Tibial nerve (tissue), 4 donors: ENCODE measurements around the gene DHX8. TPM values are rescaled to one million over a fixed set of nuclear protein-coding genes. Genes with fewer than 3 reads are reported as not detected.

Experiments
- DNase-seq, 2 donors: peaks; one replicate each; pipeline ENCODE4 v3.0.0-alpha.2; 2019; ENCODE audit warnings: low spot score in 2 of 2
- H3K27ac ChIP-seq, 4 donors: fragments of 200-600 bp; sonication (generic) in 3 of 4; one replicate each; pipeline ENCODE4 v1.5.1; 2017 to 2019; ENCODE audit warnings: mild to moderate bottlenecking in 1 of 4
- H3K27me3 ChIP-seq, 2 donors: fragments of 200-600 bp; sonication (generic) in 1 of 2; one replicate each; pipeline versions ENCODE4 v1.5.1 to v1.6.0; 2017 to 2019
- H3K36me3 ChIP-seq, 3 donors: fragments of 200-600 bp; sonication (generic); one replicate each; pipeline ENCODE4 v1.5.1; 2018 to 2019
- H3K4me1 ChIP-seq, 4 donors: fragments of 200-600 bp; sonication (generic) in 3 of 4; one replicate each; pipeline ENCODE4 v1.5.1; 2017 to 2019
- H3K4me3 ChIP-seq, 4 donors: fragments of 200-600 bp; sonication (generic) in 3 of 4; one replicate each; pipeline ENCODE4 v1.5.1; 2017 to 2019; ENCODE audit warnings: mild to moderate bottlenecking in 1 of 4, moderate library complexity in 1 of 4
- H3K9me3 ChIP-seq, 4 donors: fragments of 200-600 bp; sonication (generic) in 3 of 4; one replicate each; pipeline ENCODE4 v1.5.1; 2017 to 2019
- EP300 ChIP-seq, 2 donors: sonication (generic); formaldehyde crosslinking; IDR thresholded peaks; one replicate each; pipeline ENCODE4 v1.6.1; 2017; ENCODE audit warnings: antibody characterized with exemption in 2 of 2, mild to moderate bottlenecking in 1 of 2
- POLR2A ChIP-seq, 2 donors: fragments of 450-650 bp; IDR thresholded peaks; one replicate each; pipeline ENCODE4 v1.6.1; 2017; ENCODE audit warnings: antibody characterized with exemption in 2 of 2, mild to moderate bottlenecking in 2 of 2, moderate library complexity in 2 of 2
- WGBS, 2 donors: methylation state at CpG; one replicate each; pipeline ENCODE4 v1.1.5; 2018; 5-methylcytosine and 5-hydroxymethylcytosine counted together
- total RNA-seq, 4 donors: library from RNA; depleted of rRNA; stranded (reverse); fragments of >200 nt; gene quantifications; one replicate each; pipeline ENCODE4 v1.1.0, GENCODE V29; 2016
- TF ChIP-seq, protein P1 (sequence below), 5 experiments: fragments of 200-600 bp in 3 of 5; fragments of 450-650 bp in 2 of 5; sonication (generic) in 3 of 5; IDR thresholded peaks; one replicate each; pipeline ENCODE4 v1.5.1; 2016 to 2019; ENCODE audit warnings: antibody characterized with exemption in 5 of 5, mild to moderate bottlenecking in 3 of 5, moderate library complexity in 2 of 5

The DHX8 gene
- total RNA-seq, 4 donors from 2014 or later, result 35.2 to 57.9 (median 40.7) TPM

DNA sequence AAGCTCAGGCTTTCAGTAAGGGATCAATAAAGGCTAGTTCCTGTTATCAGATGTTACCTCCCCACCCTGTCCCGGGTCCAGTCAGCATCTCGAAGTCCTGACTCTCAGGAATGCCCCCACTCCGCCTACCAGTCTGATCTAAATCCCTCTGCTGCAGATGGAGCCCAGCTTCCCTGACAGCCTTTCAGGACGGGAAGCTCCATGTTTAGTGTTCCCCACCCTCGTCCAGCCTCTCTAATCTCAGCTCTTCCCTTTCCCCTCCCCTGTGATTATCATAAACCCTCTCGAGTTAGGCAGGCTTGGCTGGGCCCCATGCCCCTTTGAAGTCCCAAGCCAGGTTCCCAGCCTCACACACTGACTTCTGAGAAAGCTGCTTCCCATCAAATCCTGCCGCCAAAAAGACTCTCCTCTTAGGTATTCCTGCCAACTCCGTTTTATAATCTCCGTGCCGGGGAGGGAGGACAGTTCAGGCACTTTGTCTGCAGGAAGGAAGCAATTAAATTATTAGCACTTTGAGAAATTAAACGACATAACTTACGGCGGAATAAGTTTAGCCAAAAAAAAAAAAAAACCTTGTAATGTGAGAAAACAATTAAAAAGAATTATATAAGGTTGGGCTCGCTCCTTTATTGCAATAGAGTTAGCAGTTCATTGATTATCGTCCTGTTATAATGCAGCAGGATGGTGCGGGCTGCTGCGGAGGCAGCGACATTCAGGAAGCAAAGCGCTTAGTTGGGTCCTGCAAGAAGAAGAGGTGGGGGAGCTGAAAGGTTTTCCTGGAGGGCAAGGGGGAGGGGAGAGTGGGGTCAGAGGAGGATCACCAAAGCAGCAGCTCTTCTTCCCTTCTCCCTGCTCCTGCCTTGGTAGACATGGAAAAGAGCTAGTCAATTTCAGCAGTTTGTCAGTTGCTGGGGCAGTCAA, 79.2 kb downstream of the DHX8 start:
- peaks cover 0 to 5% of the 10 kb centered on the region in 2 donors for H3K27me3 ChIP-seq
- H3K36me3 ChIP-seq, result no peaks in the 10 kb centered on the region
- peak in 1 of 2 donors; percentile 10 for TF ChIP-seq EP300 (IDR thresholded peaks at IDR 0.05)
- TF ChIP-seq POLR2A (IDR thresholded peaks at IDR 0.05), result no peak
- TF ChIP-seq, protein P1, sequence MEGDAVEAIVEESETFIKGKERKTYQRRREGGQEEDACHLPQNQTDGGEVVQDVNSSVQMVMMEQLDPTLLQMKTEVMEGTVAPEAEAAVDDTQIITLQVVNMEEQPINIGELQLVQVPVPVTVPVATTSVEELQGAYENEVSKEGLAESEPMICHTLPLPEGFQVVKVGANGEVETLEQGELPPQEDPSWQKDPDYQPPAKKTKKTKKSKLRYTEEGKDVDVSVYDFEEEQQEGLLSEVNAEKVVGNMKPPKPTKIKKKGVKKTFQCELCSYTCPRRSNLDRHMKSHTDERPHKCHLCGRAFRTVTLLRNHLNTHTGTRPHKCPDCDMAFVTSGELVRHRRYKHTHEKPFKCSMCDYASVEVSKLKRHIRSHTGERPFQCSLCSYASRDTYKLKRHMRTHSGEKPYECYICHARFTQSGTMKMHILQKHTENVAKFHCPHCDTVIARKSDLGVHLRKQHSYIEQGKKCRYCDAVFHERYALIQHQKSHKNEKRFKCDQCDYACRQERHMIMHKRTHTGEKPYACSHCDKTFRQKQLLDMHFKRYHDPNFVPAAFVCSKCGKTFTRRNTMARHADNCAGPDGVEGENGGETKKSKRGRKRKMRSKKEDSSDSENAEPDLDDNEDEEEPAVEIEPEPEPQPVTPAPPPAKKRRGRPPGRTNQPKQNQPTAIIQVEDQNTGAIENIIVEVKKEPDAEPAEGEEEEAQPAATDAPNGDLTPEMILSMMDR (IDR thresholded peaks at IDR 0.05), result no peak
- 17 to 23% methylated on average over 19 of the region's 19 CpGs for WGBS, 2 donors
- H3K4me1 ChIP-seq, result peaks cover 0 to 10% (median 0%) of the 10 kb centered on the region in 4 donors
- no peak overlapping the region for H3K4me3 ChIP-seq
- no peak for DNase-seq
- H3K9me3 ChIP-seq, result no peaks in the 10 kb centered on the region
- H3K27ac ChIP-seq, result no peak overlapping the region

DNA sequence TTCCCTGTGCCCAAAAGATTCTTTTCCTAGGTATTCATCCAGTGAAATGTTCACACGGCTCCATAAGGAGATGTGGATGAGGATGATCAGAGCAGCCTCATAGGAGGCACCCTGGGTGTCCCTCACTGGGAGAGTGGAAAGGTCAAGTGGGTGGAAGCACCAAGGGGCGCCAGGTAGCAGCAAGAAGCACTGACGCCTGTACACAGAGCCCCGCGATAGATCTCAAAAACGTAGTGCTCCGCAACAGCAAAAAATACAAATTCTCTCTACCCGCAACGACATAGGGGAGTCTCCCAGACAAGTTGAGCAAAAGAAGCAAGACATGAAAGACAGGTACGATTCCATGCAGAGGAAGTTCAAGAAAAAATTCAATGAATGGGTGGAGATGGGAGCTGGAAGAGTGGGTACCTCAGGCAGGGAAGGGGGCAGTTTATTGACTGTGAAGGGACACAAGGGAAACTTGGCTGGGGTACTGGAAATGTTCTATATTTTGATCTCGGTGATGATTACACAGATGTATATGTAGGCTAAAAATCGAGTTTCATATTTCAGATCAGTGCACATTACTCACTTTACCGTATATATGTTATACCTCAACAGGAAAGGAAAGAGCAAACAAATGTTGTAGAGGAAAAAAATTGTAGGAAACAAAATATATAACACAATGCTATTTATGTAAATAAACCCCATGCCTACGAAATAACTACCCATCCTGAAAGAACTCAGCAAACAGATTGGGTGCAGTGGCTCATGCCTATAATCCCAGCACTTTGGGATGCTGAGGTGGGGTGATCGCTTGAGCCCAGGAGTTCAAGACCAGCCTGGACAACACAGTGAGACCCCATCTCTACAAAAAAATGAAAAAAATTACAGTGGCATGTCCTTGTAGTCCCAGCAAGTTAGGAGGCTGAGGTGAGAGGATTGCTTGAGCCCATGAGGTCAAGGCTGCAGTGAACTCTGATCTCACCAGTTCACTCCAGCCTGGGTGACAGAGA, 80.1 kb downstream of the DHX8 start:
- TF ChIP-seq, protein P1 (IDR thresholded peaks at IDR 0.05), result no peak
- TF ChIP-seq EP300 (IDR thresholded peaks at IDR 0.05) (no peak), POLR2A (IDR thresholded peaks at IDR 0.05) (no peak)
- peaks cover 0 to 10% (median 0%) of the 10 kb centered on the region in 4 donors for H3K4me1 ChIP-seq
- 68 to 74% methylated on average over 15 of the region's 15 CpGs for WGBS, 2 donors
- peaks cover 0 to 5% of the 10 kb centered on the region in 2 donors for H3K27me3 ChIP-seq
- no peak for DNase-seq
- H3K27ac ChIP-seq, result no peak overlapping the region
- H3K9me3 ChIP-seq, result no peaks in the 10 kb centered on the region
- H3K4me3 ChIP-seq, result no peak overlapping the region
- H3K36me3 ChIP-seq, result no peaks in the 10 kb centered on the region

DNA sequence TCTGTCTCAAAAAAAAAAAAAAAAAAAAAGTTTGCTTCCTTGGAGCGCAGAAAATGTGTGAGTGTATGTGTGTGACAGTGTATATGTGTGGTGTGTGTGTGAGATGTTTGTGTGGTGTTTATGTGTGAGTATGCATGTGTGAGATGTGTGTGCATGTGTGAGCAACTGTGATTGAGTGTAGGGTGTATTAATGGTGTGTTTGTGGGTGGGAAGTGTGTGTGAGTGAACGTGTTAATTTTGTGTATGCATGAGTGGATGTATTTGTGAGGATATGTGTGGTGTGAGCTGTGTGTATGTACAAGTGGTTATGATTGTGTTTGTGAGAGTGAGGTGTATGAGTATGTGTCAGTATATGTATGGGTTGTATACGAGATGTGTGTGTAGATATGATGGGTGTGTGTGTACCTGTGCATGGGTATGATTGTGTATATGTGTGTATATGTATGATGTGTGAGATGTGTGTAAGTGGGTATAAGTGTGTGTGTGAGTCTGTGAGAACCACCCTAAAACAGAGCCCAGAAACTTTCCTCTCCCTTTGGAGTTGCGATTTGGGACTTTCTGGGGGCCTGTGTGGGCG, 84.8 kb downstream of the DHX8 start:
- no peak for DNase-seq
- no peaks in the 10 kb centered on the region for H3K9me3 ChIP-seq
- H3K36me3 ChIP-seq, result no peaks in the 10 kb centered on the region
- no peaks in the 10 kb centered on the region for H3K4me1 ChIP-seq
- whole genome bisulfite sequencing, 2 donors, result 92 to 94% methylated on average over 5 of the region's 5 CpGs
- TF ChIP-seq, protein P1 (IDR thresholded peaks at IDR 0.05), result no peak
- no peak for TF ChIP-seq POLR2A (IDR thresholded peaks at IDR 0.05)
- no peak for TF ChIP-seq EP300 (IDR thresholded peaks at IDR 0.05)
- no peaks in the 10 kb centered on the region for H3K27me3 ChIP-seq
- H3K27ac ChIP-seq, result no peak overlapping the region
- H3K4me3 ChIP-seq, result no peak overlapping the region

DNA sequence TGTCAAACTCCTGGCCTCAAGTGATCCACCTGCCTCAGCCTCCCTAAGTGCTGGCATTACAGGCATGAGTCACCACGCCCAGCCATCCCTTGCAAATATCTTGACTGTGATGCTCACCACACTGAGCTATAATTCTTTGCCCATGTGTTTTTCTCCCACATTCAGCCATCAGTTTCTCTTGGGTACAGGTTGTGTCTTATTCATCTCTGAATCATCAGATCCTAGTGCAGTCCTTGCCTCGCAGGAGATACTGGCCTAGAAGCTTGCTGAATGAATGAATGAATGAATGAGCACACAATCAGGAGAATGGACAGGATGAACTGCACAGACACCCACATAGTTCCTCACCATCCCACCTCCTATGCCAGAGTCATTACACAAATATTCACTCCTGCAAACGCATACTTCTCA, 86.7 kb downstream of the DHX8 start:
- H3K4me3 ChIP-seq, result no peak overlapping the region
- no peaks in the 10 kb centered on the region for H3K9me3 ChIP-seq
- WGBS, 2 donors, result 72 to 76% methylated on average over 3 of the region's 3 CpGs
- H3K36me3 ChIP-seq, result no peaks in the 10 kb centered on the region
- H3K4me1 ChIP-seq, result no peaks in the 10 kb centered on the region
- no peak for DNase-seq
- TF ChIP-seq POLR2A (IDR thresholded peaks at IDR 0.05), result no peak
- H3K27ac ChIP-seq, result no peak overlapping the region
- H3K27me3 ChIP-seq, result no peaks in the 10 kb centered on the region

DNA sequence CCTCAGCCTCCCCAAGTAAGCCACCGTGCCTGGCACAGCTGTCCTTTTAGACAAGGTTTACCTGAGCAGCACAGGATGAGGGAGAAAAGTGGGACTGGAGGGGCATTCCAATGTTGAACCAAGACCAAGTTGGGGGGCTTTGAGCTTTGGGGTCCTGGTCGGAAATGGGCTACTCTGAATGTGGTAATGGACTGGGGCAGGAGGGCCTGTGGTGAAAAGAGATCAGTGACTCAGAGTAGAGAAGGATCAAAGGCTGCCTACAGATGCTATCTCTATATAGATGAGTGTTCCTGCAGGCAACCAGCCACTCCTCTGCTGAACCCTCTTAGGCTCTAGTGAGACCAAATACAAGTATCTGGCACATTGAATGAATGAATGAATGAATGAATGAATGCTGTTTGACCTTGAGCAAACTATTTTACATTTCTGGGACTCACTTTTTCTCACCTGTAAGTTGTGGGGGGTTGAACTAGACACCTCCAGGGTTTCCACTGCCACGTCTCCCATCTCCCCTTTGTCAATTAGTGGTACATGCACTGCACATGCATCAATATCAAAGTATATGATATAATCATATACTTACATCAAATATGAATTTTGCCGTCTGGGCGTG, 88.7 kb downstream of the DHX8 start:
- 92% methylated on average over 5 of the region's 5 CpGs for WGBS, 2 donors
- TF ChIP-seq POLR2A (IDR thresholded peaks at IDR 0.05) (no peak), EP300 (IDR thresholded peaks at IDR 0.05) (no peak)
- TF ChIP-seq, protein P1 (IDR thresholded peaks at IDR 0.05), result no peak
- H3K4me3 ChIP-seq, result no peak overlapping the region

More for the DNA sequence above, 88.7 kb downstream of the DHX8 start:
- no peak for DNase-seq
- no peak overlapping the region for H3K27ac ChIP-seq
- peaks cover 0 to 7% (median 0%) of the 10 kb centered on the region in 4 donors for H3K4me1 ChIP-seq
- no peaks in the 10 kb centered on the region for H3K27me3 ChIP-seq
- H3K9me3 ChIP-seq, result no peaks in the 10 kb centered on the region
- H3K36me3 ChIP-seq, result no peaks in the 10 kb centered on the region
